LoVo (cell line): ENCODE data around the gene RNF166.
A peak's percentile ranks its signal among the peaks of the same experiment; 100 is the strongest.

Experiments used
- DNase-seq: peaks from one replicate; pipeline ENCODE4 v3.0.0-alpha.2; 2016; ENCODE audit warnings: low spot score

Gene RNF166

GRCh38 chr16:88739139-88739976, 33.1 kb upstream of the RNF166 start:
- no peak for DNase-seq

DNA sequence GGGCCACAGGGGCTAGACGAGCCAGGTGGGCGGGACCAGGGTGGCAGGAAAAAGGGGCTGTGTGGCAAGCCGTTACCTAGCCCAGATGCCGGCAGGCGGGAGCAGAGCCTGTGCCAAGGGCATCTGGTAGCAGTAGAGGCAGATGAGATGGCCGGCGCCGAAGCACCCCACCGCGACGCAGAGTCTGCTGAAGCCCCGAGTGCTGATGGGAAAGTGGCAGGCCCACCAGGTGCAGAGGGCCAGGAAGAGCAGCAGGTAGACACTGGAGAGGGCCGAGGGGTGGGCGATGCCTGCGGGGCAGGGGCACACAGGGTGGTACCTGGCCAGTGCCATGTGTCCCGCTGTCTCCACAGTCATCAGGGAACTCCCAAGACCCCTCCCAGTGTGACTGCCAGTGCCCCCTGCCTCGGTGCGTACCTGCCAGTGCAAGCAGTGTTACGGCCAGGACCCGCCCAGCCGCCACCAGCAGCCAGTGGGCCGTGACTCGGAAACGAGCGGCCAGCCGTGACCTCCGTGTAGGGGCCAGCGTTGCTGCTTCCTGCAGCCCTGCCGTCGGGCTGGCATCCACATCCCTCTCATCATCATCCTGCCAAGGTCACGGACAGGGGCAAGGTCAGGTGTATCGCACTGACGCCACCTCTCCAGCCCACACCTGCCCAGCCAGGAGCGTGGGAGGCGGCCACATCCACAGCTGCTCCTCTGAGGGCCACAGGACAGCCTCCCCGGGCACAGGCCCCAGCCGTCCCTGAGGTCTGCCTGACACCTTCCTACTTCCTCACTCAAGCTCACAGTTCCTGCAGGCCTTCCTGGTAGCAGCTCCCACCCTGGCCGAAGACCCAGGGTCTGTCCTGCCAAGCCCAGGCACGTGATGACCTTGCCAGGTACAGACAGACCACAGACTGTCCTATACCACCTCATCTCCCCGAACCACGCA, 32.2 kb upstream of the RNF166 start:
- no peak for DNase-seq

DNA sequence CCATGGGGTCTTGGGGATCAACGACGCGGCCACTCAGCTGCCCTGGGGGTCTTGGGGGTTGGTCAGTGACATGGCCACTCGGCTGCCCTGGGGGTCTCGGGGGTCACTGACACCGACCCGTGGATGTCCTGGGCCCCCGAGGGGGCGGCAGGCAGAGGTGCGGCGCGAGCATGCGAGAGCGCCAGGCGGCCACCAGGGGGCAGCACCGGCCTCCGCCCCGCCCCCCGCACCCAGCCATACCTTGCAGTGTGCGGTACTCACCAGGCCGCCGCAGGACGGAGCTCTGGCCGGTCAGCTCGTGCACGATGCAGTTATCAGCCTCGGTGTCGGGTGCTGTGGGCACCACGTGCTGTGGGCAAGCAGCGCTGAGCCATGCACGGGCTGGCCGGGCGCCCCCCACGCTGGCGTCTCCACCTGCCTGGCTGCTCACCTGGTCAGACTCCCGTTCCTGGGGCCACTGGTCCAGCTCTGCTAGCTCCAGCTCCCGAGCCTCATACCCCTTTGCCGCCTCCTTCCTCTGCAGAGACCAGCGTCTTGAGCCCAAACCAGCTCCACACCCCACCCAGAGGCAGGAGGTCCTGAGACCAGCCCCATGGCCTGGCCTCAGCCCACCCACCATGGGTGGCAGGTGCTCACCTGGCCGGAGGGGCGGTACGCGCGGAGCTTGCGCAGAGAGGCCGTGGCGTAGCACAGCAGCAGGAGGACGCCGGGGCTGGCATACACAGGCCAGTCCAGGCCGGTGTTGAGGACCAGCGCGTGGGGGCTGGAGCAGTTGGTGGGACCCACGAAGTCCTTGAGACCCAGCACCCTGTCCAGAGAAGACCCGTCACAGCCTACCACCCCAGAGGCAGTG, 31.3 kb upstream of the RNF166 start:
- peak; percentile 57 for DNase-seq

DNA sequence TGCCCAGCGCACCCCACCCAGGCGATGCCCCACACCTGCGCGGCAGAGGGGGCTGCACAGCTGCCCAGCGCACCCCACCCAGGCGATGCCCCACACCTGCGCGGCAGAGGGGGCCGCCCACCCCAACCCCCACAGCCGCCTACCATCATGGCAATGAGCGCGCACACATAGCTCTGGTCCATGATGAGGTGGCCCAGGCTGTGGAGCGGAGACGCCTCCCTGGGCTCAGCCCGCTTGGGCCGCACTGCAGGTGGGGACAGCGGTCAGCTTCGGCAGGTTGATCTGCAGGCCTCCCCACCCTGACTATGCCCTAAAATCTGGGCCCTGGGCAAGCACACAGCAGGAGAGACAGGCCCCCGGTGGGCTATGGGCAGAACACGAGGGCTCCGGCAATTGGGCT, 30.3 kb upstream of the RNF166 start:
- no peak for DNase-seq

DNA sequence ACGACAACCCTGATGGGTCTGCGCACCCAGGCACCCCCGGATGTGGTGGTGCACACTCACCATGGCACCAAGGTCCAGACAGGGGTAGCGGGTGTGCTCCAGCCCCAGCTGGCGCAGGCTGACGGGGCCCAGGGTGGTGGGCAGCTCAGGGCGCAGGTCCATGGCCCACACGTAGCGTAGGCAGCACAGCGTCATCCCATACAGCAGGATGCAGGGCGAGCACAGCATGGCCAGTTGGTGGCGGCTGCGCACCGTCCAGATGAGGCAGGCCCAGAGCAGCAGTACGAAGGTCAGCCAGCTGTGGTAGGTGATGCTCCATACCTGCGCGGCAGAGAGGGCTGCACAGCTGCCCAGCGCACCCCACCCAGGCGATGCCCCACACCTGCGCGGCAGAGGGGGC, 29.9 kb upstream of the RNF166 start:
- DNase-seq = no peak

DNA sequence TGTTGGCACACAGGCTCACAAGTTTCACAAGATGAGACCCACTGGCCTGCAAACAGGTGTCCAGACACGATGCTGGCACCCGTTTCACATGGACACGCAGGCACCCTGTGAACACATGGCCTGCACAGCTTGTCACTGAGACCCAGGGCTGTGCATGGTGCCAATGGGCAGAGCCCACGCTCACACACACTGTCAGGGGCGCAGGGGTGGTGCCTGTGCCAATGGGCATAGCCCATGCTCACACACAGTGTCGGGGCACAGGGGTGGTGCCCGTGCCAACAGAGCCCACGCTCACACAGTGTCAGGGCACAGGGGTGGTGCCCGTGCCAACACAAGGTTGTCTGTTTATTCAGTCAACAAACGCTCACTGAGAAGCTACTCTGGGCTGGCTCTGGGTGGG, 29.4 kb upstream of the RNF166 start:
- no peak for DNase-seq

DNA sequence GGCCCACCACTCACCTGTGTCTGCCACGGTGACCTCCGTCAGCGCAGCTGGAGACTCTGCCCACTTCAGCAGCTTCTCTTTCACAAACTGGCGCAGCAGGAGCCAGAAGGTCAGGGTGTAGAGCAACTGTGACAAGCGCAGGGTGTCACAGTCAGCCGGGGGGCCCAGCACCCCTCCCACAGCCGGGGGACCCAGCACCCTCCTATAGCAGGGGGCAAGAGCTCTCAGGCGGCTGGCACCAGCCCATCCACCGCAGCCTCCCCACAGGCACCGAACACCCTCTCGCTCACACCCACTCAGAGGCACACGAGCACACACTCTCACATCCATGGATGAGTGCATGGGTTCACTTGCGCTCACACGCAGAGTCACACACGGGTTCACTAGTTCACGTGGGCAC, 28.9 kb upstream of the RNF166 start:
- no peak for DNase-seq

DNA sequence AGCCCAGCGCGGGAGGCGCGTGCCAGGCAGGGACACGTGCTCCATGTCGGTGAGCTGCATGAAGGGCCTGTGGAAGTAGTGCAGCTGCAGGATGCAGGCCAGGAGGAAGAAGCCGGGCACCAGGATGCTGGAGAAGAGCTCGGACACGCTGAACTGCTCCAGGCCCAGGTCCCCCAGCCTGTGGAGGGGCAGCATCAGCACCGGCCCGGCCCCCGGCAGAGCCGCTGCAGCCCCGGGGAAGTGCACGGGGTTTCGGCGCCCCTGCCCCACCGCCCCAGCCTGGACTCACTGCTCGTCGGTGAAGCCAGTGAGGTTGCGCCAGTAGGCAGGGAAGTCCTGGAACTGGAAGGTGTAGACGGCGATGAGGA, 28.1 kb upstream of the RNF166 start:
- no peak for DNase-seq

- DNase-seq = no peak
Observed at GRCh38 chr16:88733630-88734360, 27.6 kb upstream of the RNF166 start.

GRCh38 chr16:88732961-88733294, 26.7 kb upstream of the RNF166 start:
- no peak for DNase-seq

DNA sequence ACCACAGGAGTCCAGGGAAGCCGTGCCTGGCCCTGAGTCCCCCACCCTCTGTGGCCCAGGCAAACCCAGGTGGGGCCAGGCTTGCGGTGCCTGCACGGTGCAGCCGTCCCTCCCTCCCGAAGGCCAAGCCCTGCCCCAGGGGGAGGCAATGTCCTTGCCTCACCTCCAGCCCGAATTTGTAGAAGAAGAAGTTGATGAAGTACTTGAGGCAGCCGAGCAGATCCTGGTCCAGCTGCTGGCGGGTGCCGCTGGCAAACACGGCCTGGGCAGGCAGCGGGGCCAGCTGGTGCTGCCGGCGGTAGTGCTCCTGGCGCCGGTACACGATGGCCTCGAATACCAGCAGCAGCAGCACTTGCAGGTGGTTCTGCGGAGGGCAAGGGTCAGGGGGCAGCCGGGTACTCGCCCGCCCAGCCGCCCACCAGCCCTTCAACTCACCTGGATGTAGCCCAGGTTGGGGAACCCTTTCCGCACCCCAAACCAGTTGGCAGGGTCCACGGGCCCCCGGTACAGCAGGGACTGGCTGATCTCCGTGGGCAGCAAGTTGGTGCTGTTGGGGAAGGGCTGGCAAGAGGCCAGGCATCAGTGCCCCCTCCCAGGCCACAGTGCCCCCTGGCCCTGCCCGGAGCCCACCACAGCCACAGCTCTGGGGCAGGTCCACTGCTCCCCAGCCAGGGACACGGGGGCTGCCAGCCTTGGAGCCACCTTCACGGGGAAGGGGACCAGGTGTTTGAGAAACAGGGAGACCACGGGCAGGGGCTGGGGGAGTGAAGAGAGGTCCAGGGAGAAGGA, 26.2 kb upstream of the RNF166 start:
- DNase-seq = no peak

DNA sequence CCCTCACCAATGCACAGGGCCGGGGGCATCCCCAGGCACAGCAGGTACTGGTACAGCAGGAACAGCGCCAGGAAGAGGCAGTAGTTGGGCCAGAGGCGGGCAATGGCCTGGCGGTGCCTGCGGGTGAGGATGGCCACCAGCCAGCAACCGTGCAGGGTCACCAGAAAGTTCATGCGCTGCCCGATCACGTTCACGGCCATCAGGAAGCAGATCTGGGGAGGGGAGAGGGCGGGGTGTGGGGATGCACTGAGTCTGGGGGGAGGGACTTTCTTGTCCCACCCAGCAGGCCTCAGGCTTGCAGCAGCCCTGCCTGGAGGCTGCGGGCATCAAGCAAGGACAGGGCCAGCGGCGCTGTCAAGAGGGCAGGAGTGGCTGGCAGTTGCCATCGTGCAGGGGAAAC, 25.5 kb upstream of the RNF166 start:
- DNase-seq = no peak

GRCh38 chr16:88730632-88731607, 24.7 kb upstream of the RNF166 start:
- DNase-seq = no peak

DNA sequence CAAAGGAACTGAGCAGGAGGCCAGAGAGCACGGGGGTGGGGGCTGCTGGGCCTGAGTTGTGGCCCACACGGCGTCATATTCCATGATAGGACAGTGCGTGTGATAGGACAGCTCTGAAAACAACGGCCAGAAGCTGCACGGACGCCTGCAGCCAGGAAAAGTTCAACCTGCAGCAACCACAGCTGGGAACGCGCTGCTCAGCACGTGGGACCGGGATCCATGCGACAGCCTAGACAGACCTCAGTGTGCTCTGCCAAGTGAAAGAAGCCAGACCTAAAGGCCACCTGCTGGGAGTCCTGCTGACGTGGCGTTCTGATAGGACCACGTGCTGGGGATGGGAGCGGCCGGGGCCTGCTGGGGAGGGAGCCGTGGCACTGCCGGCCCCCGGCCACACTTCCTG, 21.7 kb upstream of the RNF166 start:
- DNase-seq = no peak

DNA sequence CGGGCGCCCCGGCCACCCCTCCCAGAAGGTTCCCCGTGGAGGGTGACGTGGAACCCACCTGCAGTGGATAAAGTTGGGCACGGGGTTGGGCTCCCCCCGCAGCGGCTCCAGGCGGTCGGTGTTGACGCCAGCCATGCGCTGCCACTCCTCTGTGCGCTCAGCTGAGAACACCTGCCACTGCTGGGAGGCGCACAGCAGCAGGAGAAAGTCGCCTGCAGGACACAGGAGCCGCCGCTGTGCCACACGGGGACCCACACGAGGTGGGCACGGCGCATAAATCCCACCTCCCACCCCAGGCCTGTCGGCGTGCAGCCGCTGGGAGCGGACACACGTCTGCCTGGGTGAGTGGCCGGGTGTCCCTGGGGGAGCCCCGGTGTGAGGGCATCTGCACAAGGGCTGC, 20.8 kb upstream of the RNF166 start:
- no peak for DNase-seq

DNA sequence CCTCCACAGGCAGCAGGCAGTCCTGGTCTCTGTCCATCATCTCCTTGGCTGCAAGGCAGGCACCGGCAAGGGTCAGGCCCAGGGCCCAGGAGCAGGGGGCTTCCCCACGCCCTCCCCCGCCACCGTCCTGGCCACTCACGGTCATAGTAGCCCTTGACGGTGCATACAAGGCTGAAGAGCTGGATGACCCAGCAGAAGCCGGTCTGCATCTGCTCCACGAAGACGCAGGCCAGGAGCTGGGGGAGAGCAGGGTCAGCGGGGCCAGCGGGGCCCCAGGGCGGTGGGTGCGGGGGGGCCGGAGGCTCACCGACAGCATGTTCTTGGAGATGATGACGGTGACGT, 20.2 kb upstream of the RNF166 start:
- DNase-seq = no peak

GRCh38 chr16:88725609-88726407, 19.6 kb upstream of the RNF166 start:
- no peak for DNase-seq

- no peak for DNase-seq
Observed at GRCh38 chr16:88724855-88725555, 18.8 kb upstream of the RNF166 start.
